Glutamatergic neuron (in vitro differentiated cells): ENCODE results near the gene GOLGA8T. TPM values are rescaled to one million over a fixed set of nuclear protein-coding genes. Genes with fewer than 3 reads are reported as not detected.
A peak's percentile ranks its signal among the peaks of the same experiment; 100 is the strongest.
"Not testable (repeated sequence)": the region's sequence is repeated elsewhere in the genome, so short reads cannot be mapped to it uniquely, and the experiment has no call there.

Source experiments
- DNase-seq: peaks from one replicate; pipeline ENCODE4 v3.0.0; 2022
- H3K27ac Mint-ChIP-seq: one replicate; pipeline ENCODE4 v1.8.0; 2020; ENCODE audit warnings: mild to moderate bottlenecking, mixed read lengths, inconsistent platforms; ENCODE audit not compliant: unreplicated experiment
- H3K27me3 Mint-ChIP-seq: one replicate; pipeline ENCODE4 v1.8.0; 2020; ENCODE audit warnings: mild to moderate bottlenecking, moderate library complexity, mixed read lengths, inconsistent platforms; ENCODE audit not compliant: unreplicated experiment
- H3K36me3 Mint-ChIP-seq: one replicate; pipeline ENCODE4 v1.8.0; 2020; ENCODE audit warnings: mild to moderate bottlenecking, mixed read lengths, inconsistent platforms; ENCODE audit not compliant: unreplicated experiment
- H3K4me1 Mint-ChIP-seq: one replicate; pipeline ENCODE4 v1.8.0; 2020; ENCODE audit warnings: mild to moderate bottlenecking, low read depth, mixed read lengths, inconsistent platforms; ENCODE audit not compliant: unreplicated experiment
- H3K4me3 Mint-ChIP-seq: one replicate; pipeline ENCODE4 v1.8.0; 2020; ENCODE audit warnings: mild to moderate bottlenecking, mixed read lengths, inconsistent platforms; ENCODE audit not compliant: unreplicated experiment
- H3K9me3 Mint-ChIP-seq: one replicate; pipeline ENCODE4 v1.8.0; 2020; ENCODE audit warnings: mild to moderate bottlenecking, moderate library complexity, mixed read lengths, inconsistent platforms; ENCODE audit not compliant: unreplicated experiment
- total RNA-seq: library from RNA; stranded (reverse); fragmentation: NEBNext Ultra II Directional; extraction: Animal tissue kit (Norgen Biotek cat#: 25700); gene quantifications from one replicate; pipeline ENCODE4 v1.2.1, GENCODE V29; 2021; ENCODE audit not compliant: unreplicated experiment

Gene GOLGA8T
- total RNA-seq, 1 donor from 2014 or later: not detected

- not testable (repeated sequence) for H3K9me3 Mint-ChIP-seq, DNase-seq, H3K4me1 Mint-ChIP-seq, H3K4me3 Mint-ChIP-seq, H3K27me3 Mint-ChIP-seq, H3K36me3 Mint-ChIP-seq, H3K27ac Mint-ChIP-seq
Measured at GRCh38 chr15:30164257-30164656, 29.4 kb downstream of the GOLGA8T start.

GRCh38 chr15:30167403-30167802 is 32.6 kb downstream of the GOLGA8T start:
- not testable (repeated sequence) for H3K4me3 Mint-ChIP-seq, H3K36me3 Mint-ChIP-seq, H3K27me3 Mint-ChIP-seq, H3K9me3 Mint-ChIP-seq, H3K27ac Mint-ChIP-seq, DNase-seq, H3K4me1 Mint-ChIP-seq

- not testable (repeated sequence) for H3K36me3 Mint-ChIP-seq, H3K4me3 Mint-ChIP-seq, H3K4me1 Mint-ChIP-seq, H3K27me3 Mint-ChIP-seq, H3K27ac Mint-ChIP-seq, DNase-seq, H3K9me3 Mint-ChIP-seq
Measured at GRCh38 chr15:30167886-30168285, 33.0 kb downstream of the GOLGA8T start.

GRCh38 chr15:30171452-30171851 is 36.6 kb downstream of the GOLGA8T start:
- H3K27ac Mint-ChIP-seq, H3K4me1 Mint-ChIP-seq, H3K27me3 Mint-ChIP-seq, H3K36me3 Mint-ChIP-seq, H3K9me3 Mint-ChIP-seq, DNase-seq, H3K4me3 Mint-ChIP-seq: not testable (repeated sequence)

GRCh38 chr15:30173041-30173608 is 38.3 kb downstream of the GOLGA8T start:
- H3K36me3 Mint-ChIP-seq, H3K27me3 Mint-ChIP-seq, H3K4me1 Mint-ChIP-seq, H3K4me3 Mint-ChIP-seq, H3K27ac Mint-ChIP-seq, H3K9me3 Mint-ChIP-seq: not testable (repeated sequence)
- DNase-seq: peak; percentile 88

GRCh38 chr15:30175291-30175690 is 40.4 kb downstream of the GOLGA8T start:
- DNase-seq, H3K4me1 Mint-ChIP-seq, H3K9me3 Mint-ChIP-seq, H3K27me3 Mint-ChIP-seq, H3K4me3 Mint-ChIP-seq, H3K36me3 Mint-ChIP-seq, H3K27ac Mint-ChIP-seq: not testable (repeated sequence)

- H3K27ac Mint-ChIP-seq, DNase-seq, H3K36me3 Mint-ChIP-seq, H3K4me3 Mint-ChIP-seq, H3K4me1 Mint-ChIP-seq, H3K27me3 Mint-ChIP-seq, H3K9me3 Mint-ChIP-seq: not testable (repeated sequence)
Measured at GRCh38 chr15:30176613-30177012, 41.8 kb downstream of the GOLGA8T start.

- not testable (repeated sequence) for H3K27ac Mint-ChIP-seq, H3K27me3 Mint-ChIP-seq, H3K9me3 Mint-ChIP-seq, H3K36me3 Mint-ChIP-seq, H3K4me1 Mint-ChIP-seq, DNase-seq, H3K4me3 Mint-ChIP-seq
Measured at GRCh38 chr15:30179814-30180213, 45.0 kb downstream of the GOLGA8T start.

GRCh38 chr15:30185495-30185894 is 50.6 kb downstream of the GOLGA8T start:
- not testable (repeated sequence) for H3K9me3 Mint-ChIP-seq, H3K4me3 Mint-ChIP-seq, H3K36me3 Mint-ChIP-seq, H3K27ac Mint-ChIP-seq, DNase-seq, H3K27me3 Mint-ChIP-seq, H3K4me1 Mint-ChIP-seq

- not testable (repeated sequence) for H3K9me3 Mint-ChIP-seq, H3K4me3 Mint-ChIP-seq, DNase-seq, H3K27ac Mint-ChIP-seq, H3K4me1 Mint-ChIP-seq, H3K27me3 Mint-ChIP-seq, H3K36me3 Mint-ChIP-seq
Measured at GRCh38 chr15:30187429-30187828, 52.6 kb downstream of the GOLGA8T start.

GRCh38 chr15:30189754-30190153 is 54.9 kb downstream of the GOLGA8T start:
- H3K4me3 Mint-ChIP-seq, H3K36me3 Mint-ChIP-seq, DNase-seq, H3K9me3 Mint-ChIP-seq, H3K27me3 Mint-ChIP-seq, H3K27ac Mint-ChIP-seq, H3K4me1 Mint-ChIP-seq: not testable (repeated sequence)

GRCh38 chr15:30191143-30191542 is 56.3 kb downstream of the GOLGA8T start:
- not testable (repeated sequence) for H3K4me3 Mint-ChIP-seq, H3K36me3 Mint-ChIP-seq, DNase-seq, H3K27me3 Mint-ChIP-seq, H3K4me1 Mint-ChIP-seq, H3K27ac Mint-ChIP-seq, H3K9me3 Mint-ChIP-seq

- H3K4me1 Mint-ChIP-seq, H3K9me3 Mint-ChIP-seq, H3K27me3 Mint-ChIP-seq, DNase-seq, H3K27ac Mint-ChIP-seq, H3K36me3 Mint-ChIP-seq: not testable (repeated sequence)
- H3K4me3 Mint-ChIP-seq: peak overlapping the region; percentile 55
Measured at GRCh38 chr15:30191639-30192038, 56.8 kb downstream of the GOLGA8T start.
